Heart left ventricle (tissue), 13 donors: Measurements from ENCODE around the gene NKIRAS1.

ENCODE experiments used
- POLR2A ChIP-seq, 2 donors: fragments of 450-650 bp; IDR thresholded peaks; one replicate each; pipeline ENCODE4 v1.6.1; 2017; ENCODE audit warnings: antibody characterized with exemption in 2 of 2, mild to moderate bottlenecking in 2 of 2, moderate library complexity in 2 of 2
- TF ChIP-seq, protein P1 (sequence below), 12 donors: fragments of 200-600 bp; sonication (generic) in 4 of 12; IDR thresholded peaks; one replicate each; pipeline versions ENCODE4 v1.5.0 to v1.8.0; 2018 to 2022; ENCODE audit warnings: antibody characterized with exemption in 12 of 12, mild to moderate bottlenecking in 5 of 12
- donor health status: ischemic (EF 13 %, LVEDD 7.1; RV severe dilation, severe dysfunction).
- donor health status: DM: no; HTN: yes; CAD: no.
- donor health status: DM: no; HTN: no; CAD: no.
- donor health status: ischemic (EF 25% LVEDD 6.9; RV normal size, moderate dysfunction).
- donor health status: ischemic (EF 25% LVEDD 5.7; RV mildly dilated, moderate dysfunction).
- donor health status: ischemic (EF 35%, LVEDD 5.7; RV mildly dilated, moderate dysfunction).
- donor health status: nonischemic (EF 11% LVEDD 7.7; RV severe dilation, severe dysfunction).
- donor health status: DM: yes; HTN: yes; CAD: no.
- donor health status: PGD.
- donor health status: ischemic (EF 29% LVEDD 5.4; RV normal size, mild dysfunction).
- donor health status: nonischemic (EF 23%, LVEDD 6.1; RV moderate dilation, normal function).

DNA sequence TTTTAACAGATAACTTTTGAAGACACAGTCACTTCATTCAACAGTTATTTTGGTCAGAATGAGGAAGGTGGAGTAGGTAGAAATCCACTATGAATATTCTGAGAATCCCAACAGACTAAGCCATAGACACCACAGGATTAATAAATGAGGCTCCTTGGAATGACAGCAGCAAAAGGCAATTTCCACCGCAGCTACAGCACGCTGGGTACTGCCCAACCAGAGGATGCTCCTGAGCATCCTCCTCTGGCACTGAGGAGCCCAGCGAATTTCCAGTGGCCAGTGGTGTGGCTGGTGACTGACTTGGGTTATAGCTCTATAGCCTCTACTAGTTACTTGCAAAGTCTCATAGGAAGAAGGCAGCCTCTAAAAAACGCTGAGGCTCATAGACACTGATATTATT is 24.6 kb upstream of the NKIRAS1 start:
- TF ChIP-seq, protein P1, sequence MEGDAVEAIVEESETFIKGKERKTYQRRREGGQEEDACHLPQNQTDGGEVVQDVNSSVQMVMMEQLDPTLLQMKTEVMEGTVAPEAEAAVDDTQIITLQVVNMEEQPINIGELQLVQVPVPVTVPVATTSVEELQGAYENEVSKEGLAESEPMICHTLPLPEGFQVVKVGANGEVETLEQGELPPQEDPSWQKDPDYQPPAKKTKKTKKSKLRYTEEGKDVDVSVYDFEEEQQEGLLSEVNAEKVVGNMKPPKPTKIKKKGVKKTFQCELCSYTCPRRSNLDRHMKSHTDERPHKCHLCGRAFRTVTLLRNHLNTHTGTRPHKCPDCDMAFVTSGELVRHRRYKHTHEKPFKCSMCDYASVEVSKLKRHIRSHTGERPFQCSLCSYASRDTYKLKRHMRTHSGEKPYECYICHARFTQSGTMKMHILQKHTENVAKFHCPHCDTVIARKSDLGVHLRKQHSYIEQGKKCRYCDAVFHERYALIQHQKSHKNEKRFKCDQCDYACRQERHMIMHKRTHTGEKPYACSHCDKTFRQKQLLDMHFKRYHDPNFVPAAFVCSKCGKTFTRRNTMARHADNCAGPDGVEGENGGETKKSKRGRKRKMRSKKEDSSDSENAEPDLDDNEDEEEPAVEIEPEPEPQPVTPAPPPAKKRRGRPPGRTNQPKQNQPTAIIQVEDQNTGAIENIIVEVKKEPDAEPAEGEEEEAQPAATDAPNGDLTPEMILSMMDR (IDR thresholded peaks at IDR 0.05), result no peak
- no peak for TF ChIP-seq POLR2A (IDR thresholded peaks at IDR 0.05)
